Activated CD8-positive, alpha-beta memory T cell treated with anti-CD3 and anti-CD28 coated beads for 48 hours (primary cell): ENCODE data around the gene FRMD8.
"Not testable (repeated sequence)": the region's sequence is repeated elsewhere in the genome, so short reads cannot be mapped to it uniquely, and the experiment has no call there.

ENCODE experiments used
- DNase-seq, 3 experiments: peaks; one replicate each; pipeline ENCODE4 v3.0.0-alpha.2; 2020; ENCODE audit warnings: low read depth in 2 of 3, low spot score in 2 of 3

The FRMD8 gene

GRCh38 chr11:65448418-65449105 is 62.1 kb downstream of the FRMD8 start:
- DNase-seq, result no peak

GRCh38 chr11:65451301-65451700 is 64.9 kb downstream of the FRMD8 start:
- DNase-seq, result not testable (repeated sequence)

- DNase-seq, result not testable (repeated sequence)
Observed at GRCh38 chr11:65452259-65452658, 65.8 kb downstream of the FRMD8 start.

- DNase-seq, result no peak
Observed at GRCh38 chr11:65452806-65453490, 66.5 kb downstream of the FRMD8 start.

GRCh38 chr11:65454311-65454695 is 67.9 kb downstream of the FRMD8 start:
- no peak for DNase-seq

GRCh38 chr11:65454696-65455456 is 68.4 kb downstream of the FRMD8 start:
- DNase-seq, result peak; percentile 70 to 79 (median 77)

- DNase-seq, result no peak
Observed at GRCh38 chr11:65456418-65456817, 70.0 kb downstream of the FRMD8 start.

- DNase-seq, result no peak
Observed at GRCh38 chr11:65459552-65459951, 73.1 kb downstream of the FRMD8 start.
